Lung microvascular endothelial cell (primary cell): Measurements from ENCODE around the gene IGFBP7. TPM values are rescaled to one million over a fixed set of nuclear protein-coding genes. Genes with fewer than 3 reads are reported as not detected.

Source experiments
- total RNA-seq: library from RNA; depleted of rRNA; stranded (reverse); fragments of >200 nt; gene quantifications from 2 replicates; pipeline ENCODE4 v1.2.1, GENCODE V29; 2014

IGFBP7 gene
- total RNA-seq, 1 donor from 2014 or later, result 1,907 TPM

Other genes with a start within 250 kb of the IGFBP7 start
- gene REST, start 202.5 kb downstream of the IGFBP7 start, total RNA-seq, result 22.7 and 25.0 TPM in 2 replicates
- 9.7 and 14.2 TPM in 2 replicates for gene NOA1, start 132.8 kb downstream of the IGFBP7 start, total RNA-seq
- gene POLR2B, start 131.5 kb downstream of the IGFBP7 start, total RNA-seq, result 70.2 and 71.7 TPM in 2 replicates